ENCODE results near the gene HECTD4. TPM values are rescaled to one million over a fixed set of nuclear protein-coding genes. Genes with fewer than 3 reads are reported as not detected.

HECTD4 gene
- total RNA-seq, 1 experiment from 2014 or later: 31.2 TPM

- intact Hi-C loops (cut with micrococcal nuclease): no loop called here
- POLR2A ChIA-PET: no interaction called here
- RAD21 ChIA-PET (ENCODE audit: low non-redundant PET in 1 of 2, low total read pairs in 2 of 2, uncharacterized antibody in 2 of 2, unreplicated experiment in 2 of 2): no interaction called here
- TF ChIP-seq SIN3A (IDR thresholded peaks at IDR 0.05; ENCODE audit: low read depth) (no peak), ZFX (IDR thresholded peaks at IDR 0.05) (no peak), CBX3 (IDR thresholded peaks at IDR 0.05; ENCODE audit: low read depth) (no peak), FOSL1 (IDR thresholded peaks at IDR 0.05; ENCODE audit: low read depth) (no peak), TCF7L2 (IDR thresholded peaks at IDR 0.05; ENCODE audit: borderline replicate concordance, extremely low read depth, insufficient read depth, insufficient read length) (no peak), SRF (IDR thresholded peaks at IDR 0.05; ENCODE audit: low read depth) (no peak), ELF1 (IDR thresholded peaks at IDR 0.05; ENCODE audit: borderline replicate concordance, low read depth) (no peak), EZH2 (IDR thresholded peaks at IDR 0.05) (no peak), POLR2A (IDR thresholded peaks at IDR 0.05; ENCODE audit: borderline replicate concordance, extremely low read depth, insufficient read depth, insufficient read length) (no peak), JUND (IDR thresholded peaks at IDR 0.05) (no peak), CTCF (IDR thresholded peaks at IDR 0.05 in 2 of 3, conservative IDR thresholded peaks at IDR 0.05 in 1 of 3; ENCODE audit: borderline replicate concordance in 1 of 3, insufficient read depth in 1 of 3, low read depth in 2 of 3, low read length in 2 of 3) (no peak), EGR1 (IDR thresholded peaks at IDR 0.05; ENCODE audit: low read depth) (no peak), CEBPB (IDR thresholded peaks at IDR 0.05; ENCODE audit: low read depth) (no peak)
- Histone ChIP-seq H4K20me1 (ENCODE audit: insufficient read depth) (no peaks in the 10 kb centered on the region), H3K9me3 (ENCODE audit: control insufficient read depth in 1 of 2, insufficient read depth in 1 of 2, low read depth in 1 of 2, low read length in 2 of 2) (no peaks in the 10 kb centered on the region), H3K4me1 (ENCODE audit: control insufficient read depth in 1 of 2, insufficient read depth in 2 of 2, low read length in 2 of 2) (no peaks in the 10 kb centered on the region), H3K27me3 (ENCODE audit: insufficient read depth, low read length) (no peaks in the 10 kb centered on the region), H3K9me2 (ENCODE audit: insufficient read depth) (no peaks in the 10 kb centered on the region), H3K9ac (ENCODE audit: low read length) (no peak overlapping the region), H3K27ac (ENCODE audit: low read depth, low read length) (no peak overlapping the region), H3K79me2 (ENCODE audit: insufficient read depth, low read length) (no peaks in the 10 kb centered on the region), H3K36me3 (ENCODE audit: control insufficient read depth in 1 of 2, insufficient read depth in 2 of 2, low read length in 2 of 2) (no peaks in the 10 kb centered on the region), H2AFZ (ENCODE audit: low read depth, low read length, poor library complexity, severe bottlenecking) (no peak overlapping the region), H3K4me3 (replicated peaks in 1 of 2; ENCODE audit: low read depth in 1 of 2, low read length in 2 of 2) (no peak overlapping the region), H3K4me2 (ENCODE audit: low read length) (no peak overlapping the region)
- no peak for DNase-seq (ENCODE audit: low read depth, low spot score)
- BruUV-seq (replicated peaks): no TSS peak
- CTCF ChIA-PET: no interaction called here
- no peak for ATAC-seq
Observed at GRCh38 chr12:112270673-112271072, 111.6 kb downstream of the HECTD4 start.
